Fibroblast of lung (primary cell): ENCODE data around the gene KLC4. TPM values are rescaled to one million over a fixed set of nuclear protein-coding genes. Genes with fewer than 3 reads are reported as not detected.

Source experiments
- DNase-seq, 2 donors: peaks; one replicate each; pipeline versions ENCODE4 v3.0.0 to v3.0.0-alpha.2; 2010; ENCODE audit warnings: low read depth in 2 of 2
- H2AFZ ChIP-seq: 2 replicates; pipeline ENCODE4 v1.5.1; 2012; ENCODE audit warnings: low read length, control low read depth, inconsistent platforms
- H3K27ac ChIP-seq: 2 replicates; pipeline ENCODE4 v1.5.1; 2011; ENCODE audit warnings: low read length, control low read depth; ENCODE audit not compliant: insufficient read depth
- H3K27me3 ChIP-seq: 2 replicates; pipeline ENCODE4 v1.5.1; 2011; ENCODE audit warnings: mild to moderate bottlenecking, low read length; ENCODE audit not compliant: control insufficient read depth, insufficient read depth
- H3K36me3 ChIP-seq: 2 replicates; pipeline ENCODE4 v1.5.1; 2011; ENCODE audit warnings: low read length; ENCODE audit not compliant: control insufficient read depth, insufficient read depth
- H3K4me1 ChIP-seq: 2 replicates; pipeline ENCODE4 v1.5.1; 2011; ENCODE audit warnings: low read length; ENCODE audit not compliant: control insufficient read depth, insufficient read depth; ENCODE audit errors: extremely low read depth
- H3K4me2 ChIP-seq: 2 replicates; pipeline ENCODE4 v1.5.1; 2011; ENCODE audit warnings: low read length, control low read depth; ENCODE audit not compliant: insufficient read depth; ENCODE audit errors: extremely low read depth
- H3K4me3 ChIP-seq, 4 experiments: fragments of 200-600 bp in 1 of 4; sonication (generic) in 1 of 4; replicated peaks in 1 of 4; 2 replicates each; pipeline ENCODE4 v1.5.1; 2011 to 2016; ENCODE audit warnings: low read length in 4 of 4, low read depth in 3 of 4, mild to moderate bottlenecking in 3 of 4, control low read depth in 2 of 4, inconsistent platforms in 1 of 4, mixed read lengths in 1 of 4; ENCODE audit not compliant: insufficient read depth in 1 of 4; ENCODE audit errors: control extremely low read depth in 1 of 4
- H3K79me2 ChIP-seq: 2 replicates; pipeline ENCODE4 v1.5.1; 2012; ENCODE audit warnings: mild to moderate bottlenecking, low read length, inconsistent platforms; ENCODE audit not compliant: control insufficient read depth, insufficient read depth
- H3K9ac ChIP-seq: 2 replicates; pipeline ENCODE4 v1.5.1; 2011; ENCODE audit warnings: mild to moderate bottlenecking, low read length, control low read depth; ENCODE audit not compliant: insufficient read depth
- H3K9me3 ChIP-seq: 2 replicates; pipeline ENCODE4 v1.5.1; 2012; ENCODE audit warnings: low read depth, low read length; ENCODE audit not compliant: control insufficient read depth, insufficient read depth
- H4K20me1 ChIP-seq: 2 replicates; pipeline ENCODE4 v1.5.1; 2011; ENCODE audit warnings: low read length; ENCODE audit not compliant: control insufficient read depth, insufficient read depth; ENCODE audit errors: extremely low read depth
- CTCF ChIP-seq, 2 donors: IDR thresholded peaks in 1 of 2; conservative IDR thresholded peaks in 1 of 2; 1 replicate in 1 of 2; 2 replicates in 1 of 2; pipeline ENCODE4 v1.5.1; 2011 to 2012; ENCODE audit warnings: low read length in 2 of 2, control low read depth in 1 of 2, inconsistent platforms in 1 of 2, low read depth in 1 of 2, mild to moderate bottlenecking in 1 of 2
- EZH2 ChIP-seq: IDR thresholded peaks from 2 replicates; pipeline ENCODE4 v1.5.1; 2012; ENCODE audit warnings: low read length, control low read depth, mild to moderate bottlenecking; ENCODE audit errors: missing control alignments
- polyA plus RNA-seq, 2 donors: library from polyadenylated mRNA; depleted of rRNA in 1 of 2; stranded (reverse) in 1 of 2; unstranded in 1 of 2; fragments of >200 nt; gene quantifications; 2 replicates each; pipeline ENCODE4 v1.2.1, GENCODE V29; 2011 to 2012; ENCODE audit warnings: missing spikeins in 1 of 2
- total RNA-seq: library from RNA; depleted of rRNA; stranded (reverse); fragments of >200 nt; gene quantifications from 2 replicates; pipeline ENCODE4 v1.2.1, GENCODE V29; 2014

The KLC4 gene
- total and polyA plus RNA-seq, 2 donors (not counting 1 experiment from before 2014, with no cell fraction given) = 7.2 to 22.5 TPM

- TF ChIP-seq CTCF (conservative IDR thresholded peaks at IDR 0.05 in 1 of 2, IDR thresholded peaks at IDR 0.05 in 1 of 2; ENCODE audit: low read depth in 1 of 2, low read length in 2 of 2) (no peak), EZH2 (no peak)
- no peak overlapping the region for H3K4me3 ChIP-seq
- no peaks in the 10 kb centered on the region for H3K9me3 ChIP-seq
- H2AFZ ChIP-seq = no peak overlapping the region
- H3K27me3 ChIP-seq = no peaks in the 10 kb centered on the region
- DNase-seq = peak in 1 of 2 donors; percentile 32
- peaks cover 7% of the 10 kb centered on the region for H3K4me1 ChIP-seq
- no peak overlapping the region for H3K27ac ChIP-seq
- peaks cover 2% of the 10 kb centered on the region for H3K79me2 ChIP-seq
- H3K36me3 ChIP-seq = no peaks in the 10 kb centered on the region
- H3K9ac ChIP-seq = no peak overlapping the region
- H3K4me2 ChIP-seq = no peak overlapping the region
- H4K20me1 ChIP-seq = no peaks in the 10 kb centered on the region
These were observed 31.1 kb downstream of the KLC4 start for GRCh38 chr6:43090559-43090956.

GRCh38 chr6:43091020-43091419 lies 31.6 kb downstream of the KLC4 start:
- Histone ChIP-seq H3K4me1 (peaks cover 10% of the 10 kb centered on the region), H3K27ac (no peak overlapping the region), H4K20me1 (no peaks in the 10 kb centered on the region), H3K27me3 (no peaks in the 10 kb centered on the region), H3K9ac (no peak overlapping the region), H3K36me3 (no peaks in the 10 kb centered on the region), H3K79me2 (peaks cover 2% of the 10 kb centered on the region), H3K4me2 (no peak overlapping the region), H2AFZ (no peak overlapping the region), H3K9me3 (no peaks in the 10 kb centered on the region), H3K4me3 (no peak overlapping the region)
- no peak for TF ChIP-seq CTCF (conservative IDR thresholded peaks at IDR 0.05 in 1 of 2, IDR thresholded peaks at IDR 0.05 in 1 of 2; ENCODE audit: low read depth in 1 of 2, low read length in 2 of 2)
- TF ChIP-seq EZH2 = no peak
- no peak for DNase-seq

GRCh38 chr6:43091436-43091991 lies 32.1 kb downstream of the KLC4 start:
- Histone ChIP-seq H3K27me3 (no peaks in the 10 kb centered on the region), H2AFZ (no peak overlapping the region), H4K20me1 (no peaks in the 10 kb centered on the region), H3K4me3 (no peak overlapping the region), H3K9me3 (no peaks in the 10 kb centered on the region), H3K9ac (no peak overlapping the region), H3K79me2 (peaks cover 2% of the 10 kb centered on the region), H3K36me3 (no peaks in the 10 kb centered on the region), H3K27ac (no peak overlapping the region), H3K4me1 (peaks cover 14% of the 10 kb centered on the region), H3K4me2 (no peak overlapping the region)
- DNase-seq = no peak
- TF ChIP-seq CTCF (conservative IDR thresholded peaks at IDR 0.05 in 1 of 2, IDR thresholded peaks at IDR 0.05 in 1 of 2; ENCODE audit: low read depth in 1 of 2, low read length in 2 of 2) (no peak), EZH2 (no peak)
